GM19023 (cell line): ENCODE data around the gene RBMS3.
"Not testable (repeated sequence)": the region's sequence is repeated elsewhere in the genome, so short reads cannot be mapped to it uniquely, and the experiment has no call there.

ENCODE experiments used
- ATAC-seq: cut with Tn5 transposase; IDR thresholded peaks from one replicate; pipeline ENCODE4 v1.9.1; 2021; ENCODE audit warnings: mild to moderate bottlenecking, moderate library complexity; ENCODE audit not compliant: unreplicated experiment

The RBMS3 gene

DNA sequence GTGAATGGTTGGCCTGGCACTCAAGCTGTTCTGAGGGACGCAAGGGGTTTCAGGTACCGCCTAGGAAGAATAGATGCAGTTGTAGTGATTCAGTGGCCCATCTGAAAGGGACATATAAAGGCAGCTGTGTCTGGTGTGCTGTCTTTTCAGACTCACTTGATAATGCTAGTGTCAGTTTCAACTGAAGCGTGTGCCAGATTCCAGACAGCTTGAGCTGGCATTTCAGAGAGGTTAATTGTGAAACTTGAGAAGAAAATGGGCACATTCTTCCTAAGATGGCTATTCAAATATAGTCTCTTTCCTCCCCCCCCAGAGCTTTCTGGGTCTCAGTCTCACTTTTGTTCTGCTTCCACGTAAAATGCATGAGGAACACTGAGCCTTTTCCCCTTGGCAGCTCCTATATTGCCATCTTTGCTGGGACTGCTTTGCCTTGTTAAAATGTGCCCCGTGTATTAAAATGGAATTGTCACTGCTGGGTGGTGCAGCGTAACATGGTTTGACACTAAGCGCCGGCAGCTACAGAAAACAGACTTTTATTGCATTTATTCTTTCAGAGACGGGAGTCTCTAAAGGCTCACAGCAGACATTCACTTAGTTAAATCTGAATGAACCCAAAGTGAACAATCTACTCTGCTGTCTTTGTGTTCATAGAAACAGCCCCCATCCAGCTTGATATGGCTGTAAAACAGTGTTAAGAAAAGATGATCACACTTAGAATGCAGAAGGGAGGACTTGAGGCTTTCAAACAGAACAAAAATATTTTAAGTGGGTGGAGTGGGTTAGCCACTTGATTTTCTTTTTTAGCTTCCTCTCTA is 478.7 kb downstream of the RBMS3 start:
- ATAC-seq: no peak

DNA sequence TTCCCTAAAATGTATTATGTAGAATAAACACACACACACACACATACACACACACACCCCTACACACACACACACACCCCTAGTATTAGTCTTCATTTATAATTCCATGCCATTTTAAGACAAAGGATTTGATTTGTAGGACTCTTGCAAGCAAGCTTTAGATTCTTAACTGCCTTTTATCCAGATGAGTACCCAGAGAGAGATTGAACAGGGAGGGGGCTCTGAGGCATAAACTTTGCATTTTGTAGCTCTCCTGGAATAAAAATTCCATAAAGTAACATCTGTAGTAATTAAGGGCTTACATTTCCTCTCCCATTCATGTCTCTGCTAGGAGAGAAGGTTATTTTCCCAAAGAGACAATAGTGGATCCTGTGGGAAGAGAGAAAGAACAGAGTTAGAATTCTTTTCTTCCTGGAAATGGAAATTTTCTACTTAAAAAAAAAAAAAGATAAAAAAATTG is 479.4 kb downstream of the RBMS3 start:
- ATAC-seq: no peak

DNA sequence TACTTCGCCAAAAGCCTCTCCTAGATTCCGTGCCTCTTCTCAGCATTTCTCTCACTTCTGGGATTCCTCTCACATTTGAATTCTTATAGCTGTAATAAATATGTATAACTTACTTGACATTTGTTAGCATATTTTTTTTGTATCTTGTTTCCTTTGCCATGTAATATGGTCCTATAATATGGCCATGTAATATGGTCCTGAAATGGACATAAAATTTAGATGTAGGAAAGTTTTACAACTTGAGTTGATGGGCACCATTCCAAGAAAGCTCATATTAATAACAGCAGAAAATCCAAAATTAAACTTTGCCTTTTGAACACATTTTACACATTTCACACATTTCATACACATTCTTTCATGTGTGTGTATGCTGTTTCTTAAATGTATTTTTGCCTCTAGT is 480.6 kb downstream of the RBMS3 start:
- ATAC-seq: no peak

DNA sequence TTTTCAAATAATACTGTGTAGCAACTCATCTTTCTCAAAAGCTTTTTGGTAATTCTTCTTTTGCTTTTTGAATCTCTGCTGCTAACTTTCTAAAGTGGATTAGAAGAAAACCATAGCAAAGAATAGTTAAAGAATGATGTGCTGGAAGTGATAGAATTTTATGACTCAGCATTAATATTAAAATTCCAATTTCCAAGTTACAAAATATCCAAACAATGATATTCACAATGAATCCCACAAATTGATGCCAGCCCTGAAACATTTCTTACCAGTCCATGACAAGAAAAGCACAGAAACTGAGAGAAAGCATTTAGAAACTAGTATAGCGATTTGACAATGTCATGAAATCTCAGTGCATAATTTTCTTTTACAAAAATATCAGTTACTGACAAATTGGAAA is 482.2 kb downstream of the RBMS3 start:
- ATAC-seq: no peak

DNA sequence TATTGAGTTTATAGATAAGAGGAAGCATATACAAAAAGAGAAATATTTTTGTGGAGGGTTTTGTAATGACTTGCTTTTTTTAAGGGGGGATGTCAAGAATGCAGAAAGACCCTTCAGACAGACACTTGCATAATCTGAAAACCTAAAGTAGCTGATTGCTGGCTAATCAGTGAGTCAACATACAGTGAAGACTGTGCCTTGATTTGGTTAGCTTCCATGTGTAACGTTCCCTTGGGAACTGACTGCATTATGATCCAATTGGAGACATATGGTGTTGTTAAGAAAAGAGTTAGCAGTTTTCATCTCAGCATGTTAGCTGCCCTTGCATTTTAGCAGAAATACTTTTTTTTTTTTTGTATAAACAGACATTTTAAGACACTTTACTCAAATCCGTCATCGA is 483.2 kb downstream of the RBMS3 start:
- ATAC-seq: no peak

DNA sequence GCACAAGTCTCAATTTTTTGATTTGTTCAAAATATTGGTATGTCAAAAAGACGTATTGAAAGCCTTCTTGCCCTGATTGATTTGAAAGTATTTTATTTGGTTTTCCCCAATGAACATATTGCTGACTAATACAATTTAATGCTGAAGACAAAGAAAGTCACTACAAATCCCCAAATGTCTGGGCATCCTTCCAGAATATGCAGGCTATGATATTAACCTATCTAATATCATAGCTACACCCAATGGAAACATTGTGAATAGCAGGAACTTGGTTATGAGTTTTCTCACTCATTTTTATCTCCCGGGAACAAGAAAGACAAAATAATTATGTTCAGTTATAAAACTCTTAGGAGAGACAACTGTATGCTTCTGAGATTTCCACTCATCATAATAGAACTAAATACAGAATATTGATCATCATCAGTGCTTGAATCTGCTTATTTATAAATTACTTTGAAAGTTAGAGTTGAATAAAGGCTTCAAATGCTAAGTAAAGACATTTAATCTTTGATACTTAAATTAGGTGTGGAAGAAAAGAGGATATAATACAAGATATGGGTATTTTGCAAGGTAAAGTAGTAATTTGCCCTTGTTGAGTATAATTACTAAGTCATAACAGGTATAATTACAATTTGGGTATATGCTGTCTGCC is 483.9 kb downstream of the RBMS3 start:
- no peak for ATAC-seq

DNA sequence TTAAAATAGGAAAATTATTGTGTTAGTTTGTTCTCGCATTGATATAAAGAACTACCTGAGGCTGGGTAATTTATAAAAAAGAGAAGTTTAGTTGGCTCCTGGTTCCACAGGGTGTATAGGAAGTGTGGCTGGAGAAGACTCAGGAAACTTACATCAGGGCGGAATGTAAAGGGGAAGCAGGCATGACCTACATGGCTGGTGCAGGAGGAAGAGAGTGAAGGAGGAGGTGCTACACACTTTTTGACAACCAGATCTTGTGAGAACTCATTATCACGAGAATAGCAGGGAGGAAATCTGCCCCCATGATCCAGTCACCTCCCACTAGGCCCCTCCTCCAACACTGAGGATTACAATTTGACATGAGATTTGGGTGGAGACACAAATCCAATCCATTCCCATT is 490.7 kb downstream of the RBMS3 start:
- ATAC-seq: no peak

DNA sequence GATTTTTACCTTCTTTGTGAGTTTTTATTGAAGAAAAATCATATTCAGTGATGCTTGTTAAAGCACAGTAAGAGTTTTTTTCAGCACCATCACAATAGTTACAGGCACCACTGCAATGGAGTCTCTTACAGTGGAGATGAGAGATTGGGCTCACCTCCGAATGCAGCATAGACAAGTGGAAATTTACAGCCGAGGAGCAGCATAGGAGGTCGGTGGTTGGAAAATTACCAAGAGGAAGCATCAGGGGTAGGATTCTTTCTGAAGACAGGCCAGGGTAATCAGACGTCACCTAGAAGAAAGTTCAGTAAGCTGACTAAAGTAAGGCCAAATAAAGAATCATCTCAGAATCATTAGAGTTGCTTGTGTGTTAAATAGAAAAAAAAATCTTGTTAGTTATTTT is 491.6 kb downstream of the RBMS3 start:
- no peak for ATAC-seq

DNA sequence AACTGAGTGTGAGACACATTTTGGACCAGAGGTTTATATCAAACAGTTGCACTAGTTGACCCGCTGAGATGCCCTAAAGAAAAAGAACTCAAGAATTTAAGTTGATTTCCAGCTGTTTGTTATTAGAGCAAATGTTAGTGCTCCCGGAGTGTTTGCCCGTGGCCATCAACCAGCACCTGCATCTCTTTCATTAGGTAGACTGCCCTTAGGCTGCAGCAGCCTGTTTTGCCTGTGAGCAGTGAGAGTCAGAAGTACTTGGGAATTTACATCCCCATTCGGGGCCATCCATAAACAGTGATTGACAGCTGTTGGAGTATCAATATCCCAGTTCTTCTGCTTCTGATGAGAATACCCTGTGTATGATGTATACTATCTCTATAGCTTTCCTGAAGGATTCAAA is 492.6 kb downstream of the RBMS3 start:
- ATAC-seq: no peak

DNA sequence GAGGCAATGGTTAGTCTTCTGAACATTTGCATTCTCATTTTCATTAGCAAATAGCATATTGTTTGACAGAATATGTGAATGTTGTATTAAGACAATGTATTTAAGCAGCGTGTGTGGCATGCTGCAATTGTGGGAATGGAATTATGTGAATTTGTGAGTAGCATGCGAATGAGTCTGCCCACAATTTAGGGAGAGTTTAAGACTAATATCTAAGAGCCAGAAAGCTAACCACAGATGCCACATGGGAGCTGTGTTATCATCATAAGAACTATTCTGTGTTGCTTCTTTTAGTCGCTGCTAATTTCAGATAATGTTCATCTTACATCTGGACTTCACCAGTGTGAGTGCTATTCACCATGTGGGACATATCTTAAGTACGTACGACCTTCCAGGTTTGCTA is 494.5 kb downstream of the RBMS3 start:
- no peak for ATAC-seq

DNA sequence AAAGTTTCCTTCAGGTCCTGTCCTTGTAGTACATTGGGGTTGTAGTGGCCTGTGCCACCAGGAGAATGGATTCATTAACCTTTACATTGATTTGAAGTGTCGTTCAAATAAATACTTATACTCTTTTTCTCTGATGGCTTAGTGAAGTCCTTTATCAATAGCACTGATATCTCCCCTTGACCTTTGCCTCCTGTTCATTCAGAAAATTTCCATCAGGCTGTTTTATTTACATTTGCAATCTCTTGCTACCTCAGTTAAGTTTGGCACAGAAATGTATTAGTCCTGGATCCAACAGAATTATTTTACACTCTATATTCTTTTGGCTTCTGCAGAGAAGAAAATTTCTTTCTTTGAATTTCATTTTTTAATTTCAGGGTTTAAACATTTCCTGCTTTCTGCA is 497.0 kb downstream of the RBMS3 start:
- ATAC-seq: no peak

DNA sequence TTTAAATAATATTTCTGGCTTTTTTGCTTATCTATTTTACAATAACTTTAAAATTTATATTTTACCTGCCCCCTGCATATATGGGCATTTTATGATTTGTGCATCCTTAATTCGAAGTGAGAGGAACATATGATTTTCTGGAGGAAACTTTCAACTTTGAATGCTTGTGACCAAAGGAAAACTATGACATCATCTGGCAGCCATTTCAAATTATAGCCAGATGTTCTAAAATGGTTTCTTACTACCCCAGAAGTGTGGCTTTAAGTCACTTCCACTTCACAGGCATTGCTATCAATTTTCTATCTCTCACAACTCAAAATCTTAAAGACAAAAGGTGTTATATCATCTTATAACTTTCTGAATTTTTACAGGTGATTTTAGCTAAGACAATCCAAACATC is 508.8 kb downstream of the RBMS3 start:
- no peak for ATAC-seq

DNA sequence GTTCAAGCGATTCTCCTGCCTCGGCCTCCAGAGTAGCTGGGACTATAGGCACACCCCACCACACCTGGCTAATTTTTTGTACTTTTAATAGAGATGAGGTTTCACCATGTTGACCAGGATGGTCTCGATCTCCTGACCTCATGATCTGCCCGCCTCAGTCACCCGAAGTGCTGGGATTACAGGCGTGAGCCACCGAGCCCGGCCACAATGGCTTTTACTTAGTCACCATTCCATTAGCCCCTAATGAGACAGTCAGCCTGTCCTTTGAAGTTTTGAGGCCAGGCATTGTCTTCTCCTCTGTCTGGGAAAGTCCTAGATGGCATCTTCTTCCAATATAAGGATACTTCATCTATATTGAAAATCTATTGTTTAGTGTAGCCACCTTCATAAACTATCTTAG is 515.9 kb downstream of the RBMS3 start:
- no peak for ATAC-seq

DNA sequence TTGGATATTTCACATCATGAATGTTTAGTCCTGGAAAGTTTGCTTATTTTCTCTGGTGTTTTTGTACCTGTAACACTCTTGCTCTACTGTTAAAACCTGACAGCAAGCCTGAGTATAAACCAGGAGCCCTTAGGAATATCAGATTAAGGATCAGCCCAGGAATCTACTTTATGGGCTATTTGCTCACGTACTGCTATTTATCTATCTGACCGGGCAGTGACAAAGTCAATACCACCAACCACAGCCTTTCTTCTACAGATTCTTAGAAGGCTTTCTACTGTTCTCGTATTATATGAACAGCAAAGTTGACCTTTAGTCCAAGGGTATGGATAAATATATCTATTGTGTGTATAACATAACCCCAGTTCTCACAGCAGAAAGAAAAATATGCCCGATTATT is 521.2 kb downstream of the RBMS3 start:
- ATAC-seq: no peak

DNA sequence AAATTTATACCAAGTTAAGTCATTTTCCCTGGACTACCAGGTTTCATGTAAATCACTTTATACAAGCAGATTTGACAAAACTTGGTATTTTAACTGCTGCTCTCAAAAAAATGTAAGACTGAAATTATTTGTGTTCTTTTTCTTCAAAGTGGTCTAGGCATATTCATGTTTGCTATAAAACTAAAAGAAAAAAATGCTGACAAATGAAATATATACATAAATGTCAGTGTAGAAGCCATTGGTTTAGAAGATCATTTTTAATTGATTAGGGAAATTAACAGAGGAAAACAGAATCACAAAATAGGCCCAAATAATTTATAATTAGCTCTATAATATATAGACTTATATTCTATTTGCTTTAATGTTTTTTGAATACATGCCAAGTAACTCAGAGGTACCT is 523.2 kb downstream of the RBMS3 start:
- no peak for ATAC-seq

DNA sequence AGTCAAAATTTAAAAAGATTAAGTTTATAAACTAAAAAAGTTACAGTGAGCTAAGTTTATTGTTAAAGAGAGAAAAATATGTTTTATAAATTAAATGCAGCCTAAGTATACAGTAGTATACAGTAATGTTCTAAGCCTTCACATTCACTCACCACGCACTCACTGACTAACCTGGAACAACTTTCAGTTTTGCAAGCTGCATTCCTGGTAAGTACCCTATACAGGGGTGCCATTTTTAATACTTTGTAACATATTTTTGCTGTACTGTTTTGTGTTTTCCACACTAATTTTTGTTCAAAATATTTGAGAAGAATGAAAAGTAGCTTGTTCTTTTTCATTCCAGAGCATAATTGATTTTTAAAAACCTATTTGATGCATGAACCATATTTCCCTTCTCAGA is 524.9 kb downstream of the RBMS3 start:
- ATAC-seq: no peak

DNA sequence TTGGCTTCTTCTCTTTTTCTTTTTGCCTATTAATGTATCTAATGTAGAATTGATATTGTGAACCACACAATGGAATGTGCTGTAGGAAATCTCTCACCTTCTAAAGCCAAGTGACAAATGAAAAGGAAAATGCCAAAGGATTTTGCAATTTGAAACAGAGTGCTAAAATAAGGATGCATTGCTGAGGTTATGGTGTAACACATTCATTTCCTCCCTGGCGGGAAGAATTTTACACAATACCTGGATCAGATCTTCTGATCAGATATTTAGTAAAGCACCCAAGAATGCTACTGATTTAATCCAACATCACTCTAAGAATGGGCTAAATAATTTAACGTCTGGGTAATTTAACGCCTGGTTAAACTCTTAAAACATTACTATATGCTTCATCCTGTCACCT is 527.5 kb downstream of the RBMS3 start:
- ATAC-seq: not testable (repeated sequence)

DNA sequence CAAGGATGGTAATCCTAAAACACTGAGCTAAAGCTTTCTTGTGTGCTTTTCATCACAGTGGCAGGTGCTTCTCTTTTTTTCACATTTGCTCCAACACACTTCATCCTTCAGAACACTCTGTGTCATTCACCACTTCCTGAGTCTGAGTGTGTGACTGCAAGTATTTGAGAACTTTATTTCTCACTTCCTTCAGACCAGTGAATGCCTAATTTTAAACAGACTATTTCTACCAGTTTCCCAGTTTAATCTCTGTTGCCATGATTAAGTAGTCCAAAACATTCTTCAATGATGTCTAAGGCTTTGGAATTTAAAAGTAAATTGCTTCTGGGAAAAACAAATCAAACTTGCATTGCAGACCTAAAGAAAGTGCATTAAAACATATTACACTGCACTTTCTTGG is 541.2 kb downstream of the RBMS3 start:
- no peak for ATAC-seq

DNA sequence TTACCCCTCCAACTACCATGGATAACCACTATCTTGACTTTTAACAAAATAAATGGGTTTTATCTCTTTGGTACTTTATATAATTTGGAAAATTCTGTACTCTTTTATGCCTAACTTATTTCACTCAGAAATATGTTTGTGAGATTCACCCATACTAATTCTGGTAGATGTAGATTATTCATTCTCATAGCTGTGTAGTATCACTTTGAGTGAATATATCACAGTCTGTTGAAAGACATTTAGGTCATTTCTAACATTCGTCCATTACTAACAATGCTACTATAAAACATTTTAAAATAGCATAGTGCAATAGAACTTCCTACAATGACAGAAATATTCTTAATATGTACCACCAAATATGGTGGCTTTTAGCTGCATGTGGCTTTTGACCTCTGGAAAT is 542.4 kb downstream of the RBMS3 start:
- ATAC-seq: no peak

DNA sequence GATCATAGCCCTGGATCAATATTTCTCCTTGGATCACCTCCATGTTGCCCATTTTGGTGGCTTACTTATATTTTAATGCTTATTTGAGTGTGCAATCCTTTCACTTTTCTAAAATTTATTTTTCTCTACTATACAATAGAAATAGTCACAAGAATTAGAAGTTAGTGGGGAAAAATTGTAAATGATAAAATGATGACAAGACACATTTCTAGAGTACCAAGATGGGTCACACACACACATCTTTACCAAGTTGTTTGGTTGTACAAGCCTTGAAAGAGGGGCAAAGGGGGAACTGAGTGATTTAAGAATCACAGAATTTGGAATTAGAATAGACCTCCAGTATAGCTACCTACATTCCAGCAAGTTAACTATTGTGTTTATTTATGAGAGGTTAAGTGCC is 545.8 kb downstream of the RBMS3 start:
- no peak for ATAC-seq

DNA sequence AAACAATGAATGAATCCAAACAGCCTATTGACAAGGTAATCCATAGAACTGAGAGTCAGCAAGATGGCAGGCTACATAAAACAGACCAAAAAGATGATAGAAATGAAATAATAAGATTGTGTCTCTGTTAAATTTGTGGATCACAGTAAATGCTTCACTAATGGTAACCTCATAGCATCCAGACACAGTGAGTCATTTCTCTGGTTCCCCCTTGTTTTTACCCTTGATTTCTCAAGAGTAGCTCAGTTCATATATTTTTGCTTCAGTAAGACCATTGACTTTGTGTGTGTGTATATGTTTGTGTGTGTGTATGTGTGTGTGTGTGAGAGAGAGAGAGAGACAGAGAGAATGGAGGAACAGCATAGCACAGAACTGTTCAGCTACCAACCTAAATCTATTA is 546.9 kb downstream of the RBMS3 start:
- no peak for ATAC-seq

DNA sequence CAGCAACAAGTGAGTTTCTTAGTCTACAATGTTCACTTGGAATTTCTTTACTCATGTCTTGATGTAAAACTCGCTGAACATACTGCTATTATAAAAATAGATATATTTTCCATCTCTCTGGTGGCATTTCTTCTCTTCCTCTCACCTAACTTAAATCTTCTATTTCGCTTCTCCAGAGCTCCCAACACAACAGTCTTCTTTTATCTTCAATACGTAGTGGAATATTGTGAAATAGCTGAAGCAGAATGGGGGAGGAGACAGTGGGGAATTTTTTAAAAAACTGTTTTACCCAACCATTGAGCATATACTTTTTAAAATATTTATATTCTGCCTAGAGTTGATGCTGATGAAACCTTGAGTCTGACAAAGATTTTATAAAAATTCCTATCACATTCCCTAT is 548.5 kb downstream of the RBMS3 start:
- ATAC-seq: no peak

DNA sequence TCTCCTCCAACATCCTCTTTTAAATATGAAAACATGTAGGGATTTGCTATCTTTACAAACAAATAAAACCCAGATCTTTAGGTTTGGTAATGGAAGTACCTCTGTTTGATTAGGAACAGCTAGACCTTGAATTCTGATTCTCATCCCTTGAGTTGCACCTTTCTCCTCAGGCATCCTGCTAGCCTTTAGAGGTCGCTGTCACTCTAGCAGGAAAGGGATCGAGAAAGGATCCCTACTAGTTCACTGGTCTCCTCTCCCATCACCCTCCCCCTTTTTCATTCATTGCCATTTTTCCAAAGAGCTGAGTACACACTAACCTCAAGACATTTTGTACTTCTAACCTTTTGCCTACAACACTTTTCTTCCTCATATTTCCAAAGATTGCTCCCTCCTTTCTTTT is 569.8 kb downstream of the RBMS3 start:
- ATAC-seq: no peak
